Mucosa of gallbladder (tissue), 1 donor: ENCODE measurements around the gene XPO6. TPM values are rescaled to one million over a fixed set of nuclear protein-coding genes. Genes with fewer than 3 reads are reported as not detected.

Source experiments
- DNase-seq: peaks from one replicate; pipeline ENCODE4 v3.0.0-alpha.2; 2020; ENCODE audit warnings: low spot score
- total RNA-seq: library from RNA; stranded (reverse); gene quantifications from one replicate; pipeline ENCODE4 v1.2.1, GENCODE V29; 2021
- donor health status: DM: no; HTN: no; CAD: no.

The XPO6 gene
- total RNA-seq, 1 donor from 2014 or later: 88.4 TPM

GRCh38 chr16:28110074-28110473, 101.7 kb downstream of the XPO6 start:
- no peak for DNase-seq

DNA sequence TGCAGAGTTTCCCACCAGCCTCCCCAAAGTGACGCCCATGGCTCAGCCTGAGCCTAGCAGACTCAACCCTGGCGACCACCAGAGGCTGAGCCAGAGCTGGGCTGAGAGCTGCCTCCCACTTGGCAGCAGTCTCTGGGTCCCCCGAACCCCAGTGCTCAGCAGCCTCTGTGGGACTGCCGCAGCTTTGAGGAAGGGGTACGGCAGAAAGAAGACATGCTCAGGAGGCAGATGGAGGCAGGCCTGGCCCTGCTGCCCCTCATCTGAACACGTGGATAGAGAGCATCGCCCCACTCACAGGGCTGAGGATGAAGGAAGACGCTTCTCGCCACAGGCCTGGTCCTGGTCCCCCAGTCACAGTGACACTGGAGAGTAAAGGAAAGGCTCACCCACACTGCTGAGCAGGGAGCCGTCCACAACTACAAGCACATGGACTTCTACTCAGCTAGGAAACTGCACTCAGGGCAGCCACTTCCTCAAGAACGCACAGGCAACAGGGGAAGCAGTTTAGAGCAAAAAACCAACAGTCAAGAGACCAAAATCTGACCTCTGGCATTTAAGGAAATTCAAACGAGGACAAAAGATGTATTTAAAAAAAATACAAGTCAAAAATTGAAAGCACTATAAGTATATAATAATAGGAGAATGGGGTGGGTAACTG, 103.0 kb downstream of the XPO6 start:
- no peak for DNase-seq

DNA sequence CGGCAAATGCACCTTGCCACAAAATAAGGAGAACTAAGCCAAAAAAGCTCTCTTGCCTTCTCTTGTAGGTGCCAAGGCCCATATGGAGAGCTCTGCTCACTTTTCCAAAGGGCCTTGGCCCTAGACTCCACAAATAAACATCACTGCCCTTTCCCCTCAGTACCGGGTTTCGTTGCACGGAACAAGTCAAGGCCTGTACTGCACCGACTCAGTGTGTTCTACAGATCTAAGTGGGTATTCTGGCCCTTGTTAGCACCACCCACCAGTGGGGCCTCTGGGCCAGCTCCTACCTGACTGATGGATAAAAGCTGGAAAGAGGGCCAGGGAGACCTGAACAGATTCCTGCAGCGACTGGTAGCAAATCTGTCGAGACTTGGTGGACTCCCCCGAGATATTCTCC, 104.5 kb downstream of the XPO6 start:
- no peak for DNase-seq

DNA sequence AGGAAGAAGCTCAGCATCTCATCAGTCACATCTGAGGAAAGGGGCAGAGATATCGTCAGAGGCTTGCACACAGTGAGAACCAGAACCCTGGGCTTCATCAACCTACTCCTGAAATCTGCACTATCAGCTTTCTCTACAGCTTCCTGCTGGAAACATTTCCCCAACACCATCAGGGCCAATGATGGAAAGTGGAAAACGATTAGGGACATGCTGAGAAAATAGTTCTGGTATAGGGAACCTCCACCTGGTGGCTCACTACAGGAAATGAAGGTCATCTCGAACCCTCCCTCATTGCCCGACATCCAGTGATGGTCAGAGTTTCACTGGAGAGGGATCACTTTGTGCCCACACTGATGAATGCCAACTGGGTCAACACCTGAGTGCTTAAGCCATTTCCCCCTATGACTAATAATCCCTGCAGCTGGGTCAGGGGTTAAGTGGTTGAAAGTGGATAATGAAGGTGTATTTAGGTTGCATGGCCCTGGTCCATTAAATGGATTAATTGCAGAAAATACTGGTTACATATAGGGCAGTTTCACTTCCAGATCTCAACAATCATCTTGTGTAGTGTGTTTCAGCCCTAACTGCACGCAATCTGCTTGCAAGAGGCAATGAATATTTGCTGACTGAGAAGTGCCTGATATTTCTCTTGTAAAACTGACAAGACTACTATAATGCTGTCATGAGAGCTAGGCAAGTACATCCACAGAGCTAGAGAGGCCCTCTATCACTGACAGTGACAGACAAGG, 105.1 kb downstream of the XPO6 start:
- no peak for DNase-seq

GRCh38 chr16:28105954-28106353, 105.8 kb downstream of the XPO6 start:
- no peak for DNase-seq

DNA sequence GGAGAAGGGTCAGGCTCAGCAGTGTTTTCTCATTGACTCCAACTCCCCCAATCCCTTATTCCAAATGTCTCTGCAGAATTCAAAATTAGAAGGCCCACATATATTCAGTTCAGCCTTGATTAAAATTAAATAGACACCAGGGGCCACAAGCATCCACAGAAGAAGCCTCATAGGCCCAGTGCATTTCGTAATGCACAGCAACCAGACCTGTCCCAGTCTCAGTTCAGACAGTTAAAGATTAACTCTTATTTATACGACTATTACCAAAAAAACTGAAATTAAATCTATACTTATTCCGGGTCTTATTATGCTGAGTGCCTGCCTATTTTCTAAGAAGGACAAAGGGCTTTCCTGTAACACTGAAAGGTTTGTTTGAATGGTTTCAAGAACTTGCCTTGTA, 106.5 kb downstream of the XPO6 start:
- no peak for DNase-seq

DNA sequence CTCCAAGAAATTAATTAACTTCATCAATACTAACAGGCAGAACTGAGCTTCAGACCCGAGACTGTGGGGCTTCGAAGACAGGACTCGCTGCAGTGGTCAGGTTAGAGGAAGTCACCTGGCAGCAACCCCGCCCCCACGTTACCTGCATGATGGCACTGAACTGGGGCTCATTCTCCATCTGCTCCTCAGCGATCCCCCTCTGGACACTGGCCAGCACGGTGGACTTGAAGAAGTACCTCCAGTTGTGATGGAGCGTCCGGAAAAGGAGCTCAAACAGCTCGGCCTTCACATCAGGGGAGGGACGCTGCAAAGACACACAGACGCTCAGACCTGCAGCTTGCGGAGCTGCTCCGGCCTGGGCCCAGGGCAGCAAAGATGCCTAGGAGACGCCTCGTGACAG, 107.4 kb downstream of the XPO6 start:
- DNase-seq: no peak

DNA sequence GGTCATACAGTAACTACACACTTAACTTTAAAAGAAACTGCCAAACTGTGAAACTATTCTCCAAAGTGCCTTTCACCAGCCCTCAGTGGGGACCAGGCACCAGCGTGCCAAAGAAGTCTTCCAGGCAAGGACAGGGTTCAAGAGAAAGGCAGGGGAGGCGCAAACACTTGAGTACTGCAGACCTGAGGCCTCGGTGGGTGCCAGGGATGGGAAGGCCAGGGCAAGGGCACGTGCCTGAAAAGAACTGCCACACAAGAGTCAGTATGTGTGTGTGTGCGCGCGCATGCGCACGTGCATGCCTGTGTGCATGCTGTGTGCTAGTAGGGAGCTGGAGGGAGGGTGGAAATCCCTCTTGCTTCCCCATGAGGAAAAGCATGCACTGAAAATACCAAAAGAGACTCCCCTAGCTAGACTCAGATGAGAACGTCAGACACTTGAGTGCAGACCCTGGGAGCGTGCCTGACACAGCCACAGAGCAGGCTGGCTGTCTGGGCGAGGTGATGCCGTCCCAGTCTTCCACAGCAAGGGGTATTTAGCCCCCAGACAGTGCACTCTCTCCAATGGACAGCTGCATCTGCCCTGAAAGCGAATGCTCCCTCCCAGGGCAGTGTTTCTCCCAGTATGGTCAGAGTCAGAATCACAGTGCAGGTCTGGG, 108.1 kb downstream of the XPO6 start:
- no peak for DNase-seq

- DNase-seq: no peak
Measured at GRCh38 chr16:28101533-28101890, 110.3 kb downstream of the XPO6 start.

- DNase-seq: no peak
Measured at GRCh38 chr16:28100810-28101532, 110.8 kb downstream of the XPO6 start.

GRCh38 chr16:28098959-28099945, 112.5 kb downstream of the XPO6 start:
- no peak for DNase-seq

DNA sequence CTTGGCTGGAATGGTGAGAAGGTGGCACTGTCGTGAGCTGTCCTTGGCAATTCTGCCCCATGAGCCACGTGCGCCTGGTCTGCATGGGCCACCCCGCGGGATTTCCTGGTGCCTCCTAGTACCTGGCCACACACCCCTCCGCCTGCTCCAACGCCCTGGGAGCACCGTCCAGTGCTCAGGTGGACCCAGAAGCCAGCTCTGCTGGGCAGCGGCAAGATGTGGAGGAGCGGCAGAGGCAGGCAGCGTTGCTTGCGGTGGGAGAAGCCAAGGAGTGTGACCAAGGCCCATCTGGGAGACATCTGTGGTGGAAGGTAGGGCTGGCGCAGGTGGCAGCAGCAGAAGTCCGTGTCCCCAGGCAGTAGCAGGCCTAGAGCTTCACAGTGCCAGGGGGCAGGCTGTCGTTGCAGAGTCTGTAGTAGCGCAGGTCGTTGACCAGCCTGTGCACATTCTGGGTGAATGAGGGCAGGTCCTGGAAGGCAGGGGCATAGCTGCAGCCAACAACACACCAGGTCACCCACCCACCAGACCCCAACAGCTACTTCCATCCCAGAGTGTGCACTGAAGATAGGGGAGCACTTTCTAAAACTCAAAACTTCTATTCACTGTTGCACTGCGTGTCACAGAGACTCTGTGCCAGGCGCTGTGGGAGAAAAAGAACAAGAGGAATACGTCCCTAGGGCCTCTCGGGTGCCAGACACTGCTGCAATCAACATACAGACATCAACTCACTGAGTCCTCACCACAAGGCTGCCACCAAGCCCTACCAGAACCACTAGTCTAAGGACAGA, 113.4 kb downstream of the XPO6 start:
- DNase-seq: no peak

GRCh38 chr16:28096983-28097899, 114.5 kb downstream of the XPO6 start:
- DNase-seq: no peak

GRCh38 chr16:28093385-28093725, 118.4 kb downstream of the XPO6 start:
- DNase-seq: no peak

GRCh38 chr16:28092721-28093384, 118.9 kb downstream of the XPO6 start:
- no peak for DNase-seq

GRCh38 chr16:28091656-28092055, 120.1 kb downstream of the XPO6 start:
- DNase-seq: no peak

GRCh38 chr16:28090646-28091377, 121.0 kb downstream of the XPO6 start:
- DNase-seq: no peak

DNA sequence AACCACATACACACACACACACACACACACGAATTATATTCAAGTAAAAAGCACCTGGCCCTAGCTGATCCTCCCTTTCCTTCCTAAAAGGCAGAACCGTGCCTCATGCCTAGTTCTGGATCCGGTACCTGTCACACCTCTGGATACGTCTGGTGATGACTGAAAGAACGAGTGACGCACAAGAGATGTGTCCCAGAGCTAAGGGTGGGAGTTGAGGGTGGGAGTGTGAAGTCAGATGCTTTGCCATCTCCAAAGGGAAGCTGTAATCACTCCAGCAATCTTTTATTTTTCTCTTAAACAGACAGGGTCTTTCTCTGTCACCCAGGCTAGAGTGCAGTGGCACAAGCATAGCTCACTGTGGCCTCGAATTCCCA, 121.8 kb downstream of the XPO6 start:
- DNase-seq: no peak
